PC-9 (cell line): ENCODE measurements around the gene PHKG2.

Experiments used
- CTCF ChIP-seq: fragments of 200-600 bp; sonication (generic); conservative IDR thresholded peaks from 2 replicates; pipeline ENCODE4 v1.6.1; 2017; ENCODE audit warnings: mixed run types, antibody characterized with exemption, mild to moderate bottlenecking, moderate library complexity
- EZH2 ChIP-seq: fragments of 200-600 bp; sonication (generic); IDR thresholded peaks from 2 replicates; pipeline ENCODE4 v1.8.0; 2017; ENCODE audit warnings: antibody characterized with exemption, low read depth

DNA sequence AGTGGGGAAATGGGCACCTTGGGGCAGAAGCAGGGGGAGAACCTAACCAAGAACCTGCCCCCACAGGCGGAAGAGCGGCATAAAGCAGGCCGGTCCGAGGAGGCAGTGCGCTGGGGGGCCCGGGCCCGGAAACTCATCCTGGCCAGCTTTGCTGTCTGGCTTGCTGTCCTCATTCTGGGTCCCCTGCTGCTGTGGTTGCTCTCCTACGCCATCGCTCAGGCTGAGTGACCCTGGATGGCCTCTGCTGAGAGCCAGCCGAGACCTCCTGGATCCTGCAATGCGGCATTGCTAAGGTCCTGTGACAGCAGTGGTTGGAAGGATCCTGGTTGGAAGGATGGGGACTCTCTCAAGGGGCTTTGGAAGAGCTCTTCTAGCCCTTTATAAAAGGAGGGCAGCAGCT lies 4.5 kb upstream of the PHKG2 start:
- TF ChIP-seq CTCF, result no peak
- no peak for TF ChIP-seq EZH2
